HepG2 (cell line): Measurements from ENCODE around the gene VWCE. TPM values are rescaled to one million over a fixed set of nuclear protein-coding genes. Genes with fewer than 3 reads are reported as not detected.
A peak's percentile ranks its signal among the peaks of the same experiment; 100 is the strongest.

Experiments
- DNMT1 ChIP-seq: sonication (generic); formaldehyde crosslinking; IDR thresholded peaks from 2 replicates; pipeline ENCODE4 v1.5.1; 2020; ENCODE audit warnings: mild to moderate bottlenecking, missing genetic modification reagents
- ESRRA ChIP-seq: sonication (generic); formaldehyde crosslinking; IDR thresholded peaks from 2 replicates; pipeline ENCODE4 v1.5.1; 2020; ENCODE audit warnings: mild to moderate bottlenecking, low read depth, missing genetic modification reagents
- HOXA9 ChIP-seq: sonication (generic); formaldehyde crosslinking; IDR thresholded peaks from 2 replicates; pipeline ENCODE4 v1.8.1; 2022; ENCODE audit warnings: missing genetic modification reagents, mild to moderate bottlenecking, moderate library complexity, borderline replicate concordance
- IRF9 ChIP-seq: sonication (generic); formaldehyde crosslinking; IDR thresholded peaks from 2 replicates; pipeline ENCODE4 v1.8.0; 2022; ENCODE audit warnings: missing genetic modification reagents, mild to moderate bottlenecking, borderline replicate concordance
- JUNB ChIP-seq: sonication (generic); formaldehyde crosslinking; IDR thresholded peaks from 2 replicates; pipeline ENCODE4 v1.8.0; 2022; ENCODE audit warnings: missing genetic modification reagents, mild to moderate bottlenecking, borderline replicate concordance
- KAT2B ChIP-seq: fragments of 150-350 bp; IDR thresholded peaks from 2 replicates; pipeline ENCODE4 v1.6.1; 2014; ENCODE audit warnings: low read depth, low read length, borderline replicate concordance
- NCOR1 ChIP-seq: fragments of 200-600 bp; sonication (generic); IDR thresholded peaks from 2 replicates; pipeline ENCODE4 v1.7.0; 2017; ENCODE audit warnings: antibody characterized with exemption, low read length, borderline replicate concordance
- NFE2 ChIP-seq: sonication (generic); formaldehyde crosslinking; IDR thresholded peaks from 2 replicates; pipeline ENCODE4 v1.4.0; 2020; ENCODE audit warnings: missing genetic modification reagents
- PHB2 ChIP-seq: fragments of 450-650 bp; IDR thresholded peaks from 2 replicates; pipeline ENCODE4 v1.6.1; 2018; ENCODE audit not compliant: partially characterized antibody
- RBFOX2 ChIP-seq: fragments of 200-400 bp; formaldehyde crosslinking; IDR thresholded peaks from 2 replicates; pipeline ENCODE4 v1.6.1; 2017; ENCODE audit warnings: low read depth, mild to moderate bottlenecking, low read length
- SAFB2 ChIP-seq: sonication (generic); formaldehyde crosslinking; IDR thresholded peaks from 2 replicates; pipeline ENCODE4 v1.5.1; 2020; ENCODE audit warnings: missing genetic modification reagents, low read depth, mild to moderate bottlenecking, borderline replicate concordance
- SMAD3 ChIP-seq: sonication (generic); formaldehyde crosslinking; IDR thresholded peaks from 2 replicates; pipeline ENCODE4 v1.4.0; 2020; ENCODE audit warnings: missing genetic modification reagents
- SRY ChIP-seq: sonication (generic); formaldehyde crosslinking; IDR thresholded peaks from 2 replicates; pipeline ENCODE4 v1.8.0; 2022; ENCODE audit warnings: mild to moderate bottlenecking, missing genetic modification reagents
- ZBTB7A ChIP-seq: sonication (generic); formaldehyde crosslinking; IDR thresholded peaks from 2 replicates; pipeline ENCODE4 v1.8.0; 2022; ENCODE audit warnings: mild to moderate bottlenecking, missing genetic modification reagents
- ZKSCAN8 ChIP-seq: IDR thresholded peaks from 2 replicates; pipeline ENCODE4 v1.6.1; 2016; ENCODE audit warnings: borderline replicate concordance, missing genetic modification reagents, missing compliant biosample characterization
- ZNF234 ChIP-seq: sonication (generic); formaldehyde crosslinking; conservative IDR thresholded peaks from 2 replicates; pipeline ENCODE4 v1.5.1; 2020; ENCODE audit warnings: mild to moderate bottlenecking, missing genetic modification reagents
- ZNF446 ChIP-seq: sonication (generic); formaldehyde crosslinking; IDR thresholded peaks from 2 replicates; pipeline ENCODE4 v1.5.0; 2020; ENCODE audit warnings: mild to moderate bottlenecking, missing genetic modification reagents
- ZNF768 ChIP-seq: sonication (generic); formaldehyde crosslinking; IDR thresholded peaks from 2 replicates; pipeline ENCODE4 v1.4.0; 2020; ENCODE audit warnings: missing genetic modification reagents
- polyA plus RNA-seq, 8 experiments: library from polyadenylated mRNA; depleted of rRNA in 3 of 8; stranded (reverse) in 7 of 8; unstranded in 1 of 8; fragments of >200 nt; fragmentation: Illumina TruSeq in 4 of 8; extraction: Trizol in 4 of 8; gene quantifications; 2 replicates each; pipeline versions ENCODE4 v1.2.1 to v1.2.3, GENCODE V29; 2011 to 2016; ENCODE audit warnings: low read depth in 4 of 8, missing spikeins in 1 of 8, mixed read lengths in 1 of 8; ENCODE audit not compliant: insufficient read depth in 1 of 8
- total RNA-seq, 5 experiments: library from RNA; depleted of rRNA; stranded (reverse); fragments of >200 nt; fragmentation: Illumina TruSeq; extraction: Trizol; gene quantifications; 2 replicates each; pipeline ENCODE4 v1.2.3, GENCODE V29; 2016; ENCODE audit warnings: low read depth in 1 of 5
- TF ChIP-seq, protein P1 (sequence below): sonication (generic); formaldehyde crosslinking; IDR thresholded peaks from 2 replicates; pipeline ENCODE4 v1.5.1; 2020; ENCODE audit warnings: missing genetic modification reagents, mild to moderate bottlenecking, borderline replicate concordance
- TF ChIP-seq, protein P2 (sequence below): sonication (generic); formaldehyde crosslinking; IDR thresholded peaks from 2 replicates; pipeline ENCODE4 v1.5.0; 2020; ENCODE audit warnings: missing genetic modification reagents
- TF ChIP-seq, protein P3 (sequence below): sonication (generic); formaldehyde crosslinking; IDR thresholded peaks from 2 replicates; pipeline ENCODE4 v1.5.1; 2020; ENCODE audit warnings: missing genetic modification reagents, mild to moderate bottlenecking, borderline replicate concordance
- TF ChIP-seq, protein P4 (sequence below): sonication (generic); formaldehyde crosslinking; IDR thresholded peaks from 2 replicates; pipeline ENCODE4 v1.4.0; 2020; ENCODE audit warnings: missing genetic modification reagents

Gene VWCE
- total and polyA plus RNA-seq, 2 of the 13 experiments (the other 11 are each of a cell fraction or from before 2014, with no cell fraction given), result 27.6 to 58.3 TPM

DNA sequence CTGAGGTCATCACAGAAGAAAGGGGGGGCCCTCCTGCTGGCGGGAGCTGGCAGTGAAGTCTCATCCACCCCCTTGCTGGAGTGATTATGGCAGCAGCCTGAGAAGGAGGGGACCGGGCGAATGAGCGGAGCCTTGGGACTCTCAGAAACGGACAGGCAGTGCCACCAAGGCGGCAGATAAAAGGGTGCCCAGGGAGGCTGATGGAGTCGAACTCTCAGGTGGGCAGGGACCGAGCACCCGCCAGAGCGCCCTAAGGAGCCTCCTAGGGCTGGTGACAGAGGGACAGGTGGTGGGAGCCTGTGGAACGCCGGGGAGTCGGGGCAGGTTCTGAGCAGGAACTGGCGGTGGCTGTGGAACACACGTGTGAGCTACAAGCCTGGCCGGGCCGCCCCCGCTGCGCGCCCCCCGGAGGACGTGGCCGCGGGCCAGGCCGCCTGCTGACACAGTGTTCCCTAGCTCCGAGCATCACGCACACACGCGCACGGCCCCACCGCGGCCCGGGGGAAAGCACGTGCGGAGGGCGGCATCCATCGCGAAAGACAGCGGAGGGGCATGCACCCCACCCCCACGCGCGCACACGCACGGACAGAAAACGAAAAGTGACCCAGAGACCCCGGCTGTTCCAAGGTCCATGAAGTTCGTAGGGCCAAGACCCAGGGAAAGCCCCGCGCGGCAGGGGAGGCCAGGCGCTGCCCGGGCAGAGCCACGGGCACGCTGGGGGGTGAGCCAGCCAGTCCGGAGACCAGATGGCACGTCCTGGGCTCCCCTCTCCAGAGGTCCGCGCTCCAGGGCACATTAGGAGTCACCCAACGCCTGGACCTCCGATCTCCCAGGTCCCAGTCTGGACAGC, 1.0 kb downstream of the VWCE start (continued):
- TF ChIP-seq NFE2 (CRISPR knock-in tag) (no peak), ZNF768 (no peak), NCOR1 (no peak), ZKSCAN8 (0 out of 2 replicates have a peak, but pooled peaks have one; percentile 7), ESRRA (no peak; the same call in 1 of the 2 replicates), JUNB (CRISPR knock-in tag) (no peak), HOXA9 (no peak), IRF9 (CRISPR knock-in tag) (0 out of 2 replicates have a peak, but pooled peaks have one; percentile 78), SMAD3 (CRISPR knock-in tag) (no peak), SRY (CRISPR knock-in tag) (peak; percentile 72), RBFOX2 (peak; percentile 57), SAFB2 (0 out of 2 replicates have a peak, but pooled peaks have one; percentile 24), KAT2B (no peak), DNMT1 (peak; percentile 94), ZNF446 (CRISPR knock-in tag) (peak; percentile 87), PHB2 (no peak), ZBTB7A (CRISPR knock-in tag) (peak; percentile 82), ZNF234 (CRISPR knock-in tag) (peak; percentile 42; the same call in 1 of the 2 replicates)
- TF ChIP-seq, protein P1, sequence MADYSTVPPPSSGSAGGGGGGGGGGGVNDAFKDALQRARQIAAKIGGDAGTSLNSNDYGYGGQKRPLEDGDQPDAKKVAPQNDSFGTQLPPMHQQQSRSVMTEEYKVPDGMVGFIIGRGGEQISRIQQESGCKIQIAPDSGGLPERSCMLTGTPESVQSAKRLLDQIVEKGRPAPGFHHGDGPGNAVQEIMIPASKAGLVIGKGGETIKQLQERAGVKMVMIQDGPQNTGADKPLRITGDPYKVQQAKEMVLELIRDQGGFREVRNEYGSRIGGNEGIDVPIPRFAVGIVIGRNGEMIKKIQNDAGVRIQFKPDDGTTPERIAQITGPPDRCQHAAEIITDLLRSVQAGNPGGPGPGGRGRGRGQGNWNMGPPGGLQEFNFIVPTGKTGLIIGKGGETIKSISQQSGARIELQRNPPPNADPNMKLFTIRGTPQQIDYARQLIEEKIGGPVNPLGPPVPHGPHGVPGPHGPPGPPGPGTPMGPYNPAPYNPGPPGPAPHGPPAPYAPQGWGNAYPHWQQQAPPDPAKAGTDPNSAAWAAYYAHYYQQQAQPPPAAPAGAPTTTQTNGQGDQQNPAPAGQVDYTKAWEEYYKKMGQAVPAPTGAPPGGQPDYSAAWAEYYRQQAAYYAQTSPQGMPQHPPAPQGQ (CRISPR knock-in tag), result peak; percentile 21; the same call in 1 of the 2 replicates
- TF ChIP-seq, protein P2, sequence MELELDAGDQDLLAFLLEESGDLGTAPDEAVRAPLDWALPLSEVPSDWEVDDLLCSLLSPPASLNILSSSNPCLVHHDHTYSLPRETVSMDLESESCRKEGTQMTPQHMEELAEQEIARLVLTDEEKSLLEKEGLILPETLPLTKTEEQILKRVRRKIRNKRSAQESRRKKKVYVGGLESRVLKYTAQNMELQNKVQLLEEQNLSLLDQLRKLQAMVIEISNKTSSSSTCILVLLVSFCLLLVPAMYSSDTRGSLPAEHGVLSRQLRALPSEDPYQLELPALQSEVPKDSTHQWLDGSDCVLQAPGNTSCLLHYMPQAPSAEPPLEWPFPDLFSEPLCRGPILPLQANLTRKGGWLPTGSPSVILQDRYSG (CRISPR knock-in tag), result no peak
- TF ChIP-seq, protein P3, sequence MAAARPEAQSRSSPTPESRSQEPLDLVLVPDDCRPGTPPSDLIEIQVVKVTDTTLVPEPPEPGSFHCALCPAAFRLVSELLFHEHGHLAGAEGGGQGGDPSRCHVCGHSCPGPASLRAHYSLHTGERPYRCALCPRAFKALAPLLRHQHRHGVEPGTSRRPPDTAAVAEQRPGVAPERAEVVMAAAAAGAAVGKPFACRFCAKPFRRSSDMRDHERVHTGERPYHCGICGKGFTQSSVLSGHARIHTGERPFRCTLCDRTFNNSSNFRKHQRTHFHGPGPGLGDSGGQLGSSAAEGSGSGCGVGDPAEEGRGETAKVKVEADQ (CRISPR knock-in tag), result peak; percentile 75; the same call in 1 of the 2 replicates
- TF ChIP-seq, protein P4, sequence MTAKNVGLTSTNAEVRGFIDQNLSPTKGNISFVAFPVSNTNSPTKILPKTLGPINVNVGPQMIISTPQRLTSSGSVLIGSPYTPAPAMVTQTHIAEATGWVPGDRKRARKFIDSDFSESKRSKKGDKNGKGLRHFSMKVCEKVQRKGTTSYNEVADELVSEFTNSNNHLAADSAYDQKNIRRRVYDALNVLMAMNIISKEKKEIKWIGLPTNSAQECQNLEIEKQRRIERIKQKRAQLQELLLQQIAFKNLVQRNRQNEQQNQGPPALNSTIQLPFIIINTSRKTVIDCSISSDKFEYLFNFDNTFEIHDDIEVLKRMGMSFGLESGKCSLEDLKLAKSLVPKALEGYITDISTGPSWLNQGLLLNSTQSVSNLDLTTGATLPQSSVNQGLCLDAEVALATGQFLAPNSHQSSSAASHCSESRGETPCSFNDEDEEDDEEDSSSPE (CRISPR knock-in tag), result no peak
